IMR-90 (cell line): ENCODE results near the gene TET1. TPM values are rescaled to one million over a fixed set of nuclear protein-coding genes. Genes with fewer than 3 reads are reported as not detected.

Experiments
- ATAC-seq: fragments of 200-7000 bp; cut with Tn5 transposase; 2 replicates; pipeline ENCODE4 v1.9.1; 2020; ENCODE audit warnings: low read depth, mild to moderate bottlenecking, moderate library complexity
- BruUV-seq: library from RNA; stranded (reverse); fragments of 400-500 nt; replicated peaks from 2 replicates; lab custom pipeline; 2021; lab: Mats Ljungman, UMichigan
- CTCF ChIA-PET: fragments of 300-600 bp; formaldehyde crosslinking; extraction: SDS; loops from one replicate; lab custom pipeline; 2021; ENCODE audit warnings: antibody characterized with exemption; lab: Yijun Ruan, JAX
- POLR2A ChIA-PET: fragments of 300-600 bp; sonication (Branson Sonifier 250); formaldehyde crosslinking; loops from one replicate; lab custom pipeline; 2022; ENCODE audit warnings: antibody characterized with exemption; ENCODE audit not compliant: unreplicated experiment; lab: Charles Lee
- DNase-seq: peaks from one replicate; pipeline ENCODE4 v3.0.0; 2013
- H2AFZ ChIP-seq: replicated peaks from 2 replicates; pipeline ENCODE3; 2013; ENCODE audit warnings: low read length, mild to moderate bottlenecking; ENCODE audit not compliant: poor library complexity
- H2AK5ac ChIP-seq: 2 replicates; pipeline ENCODE4 v1.6.1; 2013; ENCODE audit warnings: low read depth, low read length, inconsistent platforms
- H2AK9ac ChIP-seq: replicated peaks from 2 replicates; pipeline ENCODE3; 2013; ENCODE audit warnings: mild to moderate bottlenecking, low read depth, low read length, moderate library complexity; ENCODE audit not compliant: poor library complexity
- H2BK120ac ChIP-seq: 2 replicates; pipeline ENCODE4 v1.6.1; 2013; ENCODE audit warnings: low read depth, low read length, inconsistent platforms
- H2BK15ac ChIP-seq: 3 replicates; pipeline ENCODE4 v1.6.1; 2013; ENCODE audit warnings: low read depth, low read length, inconsistent platforms
- H2BK20ac ChIP-seq: 2 replicates; pipeline ENCODE4 v1.6.1; 2013; ENCODE audit warnings: low read depth, mild to moderate bottlenecking, inconsistent platforms, low read length, moderate library complexity
- H2BK5ac ChIP-seq: 2 replicates; pipeline ENCODE4 v1.6.1; 2013; ENCODE audit warnings: mild to moderate bottlenecking, low read depth, low read length, inconsistent platforms; ENCODE audit not compliant: poor library complexity, severe bottlenecking
- H3K14ac ChIP-seq: replicated peaks from 2 replicates; pipeline ENCODE4 v1.6.1; 2013; ENCODE audit warnings: low read depth, low read length, inconsistent platforms
- H3K18ac ChIP-seq: 2 replicates; pipeline ENCODE4 v1.6.1; 2013; ENCODE audit warnings: low read depth, low read length, control low read depth
- H3K23ac ChIP-seq: 2 replicates; pipeline ENCODE4 v1.6.1; 2013; ENCODE audit warnings: low read depth, low read length, inconsistent platforms
- H3K27ac ChIP-seq: 2 replicates; pipeline ENCODE4 v1.5.1; 2013; ENCODE audit warnings: mild to moderate bottlenecking, control low read depth, low read length; ENCODE audit not compliant: insufficient read depth
- H3K27me3 ChIP-seq: 2 replicates; pipeline ENCODE4 v1.6.1; 2013; ENCODE audit warnings: low read length; ENCODE audit not compliant: control insufficient read depth, insufficient read depth
- H3K36me3 ChIP-seq: 2 replicates; pipeline ENCODE4 v1.6.1; 2013; ENCODE audit warnings: low read length, mixed read lengths; ENCODE audit not compliant: control insufficient read depth, insufficient read depth
- H3K4ac ChIP-seq: 2 replicates; pipeline ENCODE4 v1.6.1; 2013; ENCODE audit warnings: low read depth, low read length, inconsistent platforms
- H3K4me1 ChIP-seq: 2 replicates; pipeline ENCODE4 v1.6.1; 2013; ENCODE audit warnings: low read length, mixed read lengths; ENCODE audit not compliant: control insufficient read depth, insufficient read depth
- H3K4me2 ChIP-seq: 2 replicates; pipeline ENCODE4 v1.6.1; 2013; ENCODE audit warnings: low read depth, mild to moderate bottlenecking, control low read depth, low read length, moderate library complexity
- H3K4me3 ChIP-seq: 2 replicates; pipeline ENCODE4 v1.5.1; 2013; ENCODE audit warnings: low read depth, mild to moderate bottlenecking, control low read depth, low read length, moderate library complexity; ENCODE audit not compliant: insufficient read depth
- H3K56ac ChIP-seq: 2 replicates; pipeline ENCODE4 v1.6.1; 2013; ENCODE audit warnings: low read length, inconsistent platforms; ENCODE audit not compliant: insufficient read depth; ENCODE audit errors: extremely low read depth
- H3K79me1 ChIP-seq, 2 experiments: 2 replicates each; pipeline ENCODE4 v1.6.1; 2013; ENCODE audit warnings: low read length in 2 of 2, inconsistent platforms in 1 of 2, low read depth in 1 of 2
- H3K9ac ChIP-seq: 2 replicates; pipeline ENCODE4 v1.6.1; 2013; ENCODE audit warnings: low read depth, low read length, control low read depth
- H3K9me1 ChIP-seq: 2 replicates; pipeline ENCODE4 v1.6.1; 2013; ENCODE audit warnings: low read length, inconsistent platforms; ENCODE audit not compliant: insufficient read depth
- H3K9me3 ChIP-seq: 2 replicates; pipeline ENCODE4 v1.6.1; 2013; ENCODE audit warnings: low read length; ENCODE audit not compliant: control insufficient read depth, insufficient read depth
- H4K20me1 ChIP-seq: 2 replicates; pipeline ENCODE4 v1.6.1; 2013; ENCODE audit warnings: low read length, inconsistent platforms; ENCODE audit not compliant: insufficient read depth
- H4K5ac ChIP-seq: 2 replicates; pipeline ENCODE4 v1.6.1; 2013; ENCODE audit warnings: mild to moderate bottlenecking, low read depth, low read length, control low read depth
- H4K8ac ChIP-seq, 2 experiments: 2 replicates each; pipeline ENCODE4 v1.6.1; 2013; ENCODE audit warnings: low read depth in 2 of 2, low read length in 2 of 2, control low read depth in 1 of 2, inconsistent platforms in 1 of 2
- H4K91ac ChIP-seq: 2 replicates; pipeline ENCODE4 v1.6.1; 2013; ENCODE audit warnings: low read depth, low read length, inconsistent platforms; ENCODE audit not compliant: insufficient read depth
- BHLHE40 ChIP-seq: fragments of 150-350 bp; IDR thresholded peaks from 2 replicates; pipeline ENCODE4 v1.6.1; 2016; ENCODE audit warnings: mild to moderate bottlenecking, low read depth, low read length
- CEBPB ChIP-seq: IDR thresholded peaks from 2 replicates; pipeline ENCODE4 v1.6.1; 2012; ENCODE audit warnings: low read depth, low read length, improper control_type of control experiment
- CHD1 ChIP-seq: IDR thresholded peaks from 2 replicates; pipeline ENCODE4 v1.6.1; 2012; ENCODE audit warnings: low read depth, low read length, improper control_type of control experiment
- FOS ChIP-seq: fragments of 150-350 bp; IDR thresholded peaks from 2 replicates; pipeline ENCODE4 v1.6.1; 2016; ENCODE audit warnings: low read depth, low read length
- MAFK ChIP-seq: IDR thresholded peaks from 2 replicates; pipeline ENCODE4 v1.6.1; 2012; ENCODE audit warnings: low read depth, low read length, improper control_type of control experiment
- MAZ ChIP-seq: IDR thresholded peaks from 2 replicates; pipeline ENCODE4 v1.6.1; 2012; ENCODE audit warnings: low read depth, mild to moderate bottlenecking, low read length, improper control_type of control experiment, moderate library complexity, borderline replicate concordance
- MXI1 ChIP-seq: IDR thresholded peaks from 2 replicates; pipeline ENCODE4 v1.6.1; 2012; ENCODE audit warnings: low read depth, mild to moderate bottlenecking, low read length, moderate library complexity, borderline replicate concordance
- NFE2L2 ChIP-seq: fragments of 150-350 bp; IDR thresholded peaks from 2 replicates; pipeline ENCODE4 v1.6.1; 2016; ENCODE audit warnings: low read depth, mild to moderate bottlenecking, low read length
- POLR2A ChIP-seq: IDR thresholded peaks from 2 replicates; pipeline ENCODE4 v1.6.1; 2012; ENCODE audit warnings: mild to moderate bottlenecking, low read depth, low read length
- RFX5 ChIP-seq: IDR thresholded peaks from 2 replicates; pipeline ENCODE4 v1.8.0; 2012; ENCODE audit warnings: low read depth, mild to moderate bottlenecking, low read length, moderate library complexity
- SMC3 ChIP-seq: fragments of 150-350 bp; IDR thresholded peaks from 2 replicates; pipeline ENCODE4 v1.6.1; 2016; ENCODE audit warnings: low read depth, mild to moderate bottlenecking, antibody characterized with exemption, low read length, moderate library complexity
- WGBS, 2 experiments: methylation state at CpG; one replicate each; pipeline versions ENCODE4 v1.1.5 to v1.1.7; 2013; ENCODE audit warnings: missing lambda C conversion rate in 2 of 2; ENCODE audit not compliant: insufficient read length in 1 of 2; ENCODE audit errors: extremely low coverage in 2 of 2; 5-methylcytosine and 5-hydroxymethylcytosine counted together
- dilution Hi-C: fragments of 300-500 bp; cut with HindIII; formaldehyde crosslinking; loops from one replicate; pipeline ENCODE4 v1.14.3; 2018; ENCODE audit warnings: low sequenced_read_pairs; ENCODE audit not compliant: unreplicated experiment
- in situ Hi-C: fragments of 300-500 bp; cut with MboI; formaldehyde crosslinking; loops from 3 replicates; pipeline ENCODE4 v1.14.3; 2019; ENCODE audit warnings: low sequenced_read_pairs, inconsistent platforms, mixed read lengths
- intact Hi-C: fragments of 100-400 bp; cut with micrococcal nuclease; formaldehyde crosslinking; loops from 2 replicates; pipeline ENCODE4 v1.10.0; 2022
- polyA plus RNA-seq, 3 experiments: library from polyadenylated mRNA; depleted of rRNA; stranded (reverse); fragments of >200 nt; gene quantifications; 2 replicates each; pipeline ENCODE4 v1.2.3, GENCODE V29; 2012; ENCODE audit warnings: low replicate concordance in 1 of 3
- total RNA-seq: library from RNA; depleted of rRNA; stranded (reverse); fragments of >200 nt; gene quantifications from 2 replicates; pipeline ENCODE4 v1.2.3, GENCODE V29; 2012

Gene TET1
- total and polyA plus RNA-seq, 2 of the 4 experiments (the other 2 are of a cell fraction), result 1.0 to 4.3 TPM

- in situ Hi-C loops (no loop called here), dilution Hi-C loops (no loop called here)
- no peak for ATAC-seq
Observed at GRCh38 chr10:68717435-68717834, 157.3 kb downstream of the TET1 start.

More at GRCh38 chr10:68717435-68717834, 157.3 kb downstream of the TET1 start:
- ChIA-PET POLR2A (no interaction called here), CTCF (no interaction called here)
- H2BK20ac ChIP-seq, result no peak overlapping the region
- no peaks in the 10 kb centered on the region for H3K9me1 ChIP-seq
- no peak overlapping the region for H2BK15ac ChIP-seq
- H4K8ac ChIP-seq, result no peak overlapping the region
- H3K14ac ChIP-seq, result no peak overlapping the region
- H3K56ac ChIP-seq, result no peak overlapping the region
- H3K4me2 ChIP-seq, result no peak overlapping the region
- no peaks in the 10 kb centered on the region for H3K9me3 ChIP-seq
- H3K27me3 ChIP-seq, result no peaks in the 10 kb centered on the region
- no CpG with 5 or more reads among the region's 3 CpGs for WGBS, 2 experiments
- no peak overlapping the region for H2AK9ac ChIP-seq
- no peak overlapping the region for H3K4ac ChIP-seq
- H2AK5ac ChIP-seq, result no peak overlapping the region
- no peaks in the 10 kb centered on the region for H3K4me1 ChIP-seq
- no peak for TF ChIP-seq POLR2A
- no peak for TF ChIP-seq BHLHE40
- no peak for TF ChIP-seq FOS
- no peak for TF ChIP-seq MAZ
- no peak for TF ChIP-seq CEBPB
- no peak for TF ChIP-seq RFX5
- no peak for TF ChIP-seq MXI1
- TF ChIP-seq CHD1, result no peak
- TF ChIP-seq SMC3, result no peak
- TF ChIP-seq MAFK, result no peak
- no peak for TF ChIP-seq NFE2L2
- DNase-seq, result no peak
- peaks cover 0 to 9% of the 10 kb centered on the region in 2 experiments; a peak in 2 of 4 replicates for H3K79me1 ChIP-seq
- H4K91ac ChIP-seq, result no peak overlapping the region
- H4K5ac ChIP-seq, result no peak overlapping the region
- no peak overlapping the region for H2BK120ac ChIP-seq
- H3K9ac ChIP-seq, result no peak overlapping the region
- H3K36me3 ChIP-seq, result peaks cover 2% of the 10 kb centered on the region; the same call in 1 of the 2 replicates
- H3K4me3 ChIP-seq, result no peak overlapping the region
- H3K23ac ChIP-seq, result no peak overlapping the region
- H3K27ac ChIP-seq, result no peak overlapping the region
- no peak overlapping the region for H2AFZ ChIP-seq
- H4K20me1 ChIP-seq, result no peaks in the 10 kb centered on the region; the same call in 1 of the 2 replicates
- intact Hi-C loops, result no loop called here
- no peak overlapping the region for H2BK5ac ChIP-seq
- H3K18ac ChIP-seq, result no peak overlapping the region
- BruUV-seq, result no TSS peak
